GM21381 (cell line): ENCODE measurements around the gene LARP1.
"Not testable (repeated sequence)": the region's sequence is repeated elsewhere in the genome, so short reads cannot be mapped to it uniquely, and the experiment has no call there.

ENCODE experiments used
- ATAC-seq: cut with Tn5 transposase; IDR thresholded peaks from one replicate; pipeline ENCODE4 v1.9.1; 2021; ENCODE audit warnings: mild to moderate bottlenecking, moderate library complexity; ENCODE audit not compliant: unreplicated experiment

Gene LARP1

DNA sequence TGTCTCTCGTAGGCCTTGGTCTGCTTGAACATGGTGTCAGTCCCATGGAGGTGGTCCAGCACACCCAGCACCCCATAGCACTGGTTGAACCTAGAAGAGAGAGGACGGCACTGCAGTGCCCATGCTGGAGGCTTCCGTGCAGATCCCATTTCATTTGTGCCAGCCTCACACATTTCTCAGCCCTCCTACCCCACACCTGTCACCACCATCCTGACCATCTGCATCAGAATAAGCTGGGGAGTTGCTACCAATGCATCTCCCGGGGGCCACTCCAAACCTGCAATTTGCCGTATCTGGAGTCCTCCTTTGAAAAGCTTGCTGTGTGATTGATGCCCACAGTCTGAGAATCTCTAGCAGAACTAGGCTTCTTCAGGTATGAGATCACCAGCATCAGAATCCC, 65.2 kb downstream of the LARP1 start:
- ATAC-seq = no peak

DNA sequence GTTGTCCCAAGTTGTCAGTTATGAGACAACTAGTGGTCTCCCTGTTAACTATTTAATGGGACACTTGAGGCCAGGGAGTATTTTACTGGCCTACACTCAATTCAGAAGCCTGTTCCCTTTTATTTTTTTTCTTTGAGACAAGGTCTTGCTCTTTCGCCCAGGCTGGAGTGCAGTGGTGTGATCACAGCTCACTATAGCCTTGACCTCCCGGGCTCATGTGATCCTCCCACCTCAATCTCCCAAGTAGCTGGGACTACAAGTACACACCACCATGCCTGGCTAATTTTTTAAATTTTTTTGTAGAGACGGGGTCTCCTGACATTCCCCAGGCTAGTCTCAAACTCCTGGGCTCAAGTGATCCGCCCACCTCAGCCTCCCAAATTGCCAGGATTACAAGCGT, 67.7 kb downstream of the LARP1 start:
- ATAC-seq = not testable (repeated sequence)

DNA sequence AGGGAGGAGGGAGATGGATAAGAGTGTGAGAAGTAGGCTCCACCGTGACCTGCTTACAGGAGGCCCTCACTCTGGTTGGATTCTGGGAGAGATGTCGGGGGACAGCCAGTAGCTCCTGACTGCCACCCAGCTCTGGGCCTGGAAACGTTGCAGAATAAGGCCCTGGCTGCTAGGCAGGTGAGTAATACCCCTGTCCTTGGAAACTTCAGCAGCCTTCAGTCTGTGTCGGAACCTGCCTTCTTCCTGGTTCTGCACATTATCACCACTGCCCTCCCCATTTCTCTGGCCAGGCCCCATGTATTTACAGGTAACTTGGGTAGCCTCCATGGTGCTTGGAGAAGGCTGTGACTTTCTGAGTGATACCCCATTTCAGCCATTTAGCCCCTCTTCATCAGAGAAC, 68.4 kb downstream of the LARP1 start:
- ATAC-seq = no peak

DNA sequence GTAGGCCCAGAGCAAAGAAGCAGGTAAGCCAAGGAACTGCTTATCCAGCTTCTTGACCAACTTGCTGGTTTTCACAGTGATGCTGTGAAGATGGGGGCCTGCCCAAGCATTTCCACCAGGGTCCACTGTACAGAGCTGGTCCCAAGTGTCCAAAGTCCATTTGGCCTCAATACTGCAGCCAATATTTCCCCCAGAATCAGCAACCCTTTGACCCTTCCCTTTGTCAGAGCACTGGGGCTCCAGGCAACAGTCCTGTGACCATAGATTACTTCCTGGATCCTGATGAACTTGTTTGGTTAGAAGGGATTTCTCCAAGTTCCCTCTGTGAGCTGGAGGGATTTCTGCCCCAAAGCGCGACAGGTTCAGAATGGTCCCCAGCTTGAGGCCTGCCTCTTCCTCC, 68.9 kb downstream of the LARP1 start:
- no peak for ATAC-seq

DNA sequence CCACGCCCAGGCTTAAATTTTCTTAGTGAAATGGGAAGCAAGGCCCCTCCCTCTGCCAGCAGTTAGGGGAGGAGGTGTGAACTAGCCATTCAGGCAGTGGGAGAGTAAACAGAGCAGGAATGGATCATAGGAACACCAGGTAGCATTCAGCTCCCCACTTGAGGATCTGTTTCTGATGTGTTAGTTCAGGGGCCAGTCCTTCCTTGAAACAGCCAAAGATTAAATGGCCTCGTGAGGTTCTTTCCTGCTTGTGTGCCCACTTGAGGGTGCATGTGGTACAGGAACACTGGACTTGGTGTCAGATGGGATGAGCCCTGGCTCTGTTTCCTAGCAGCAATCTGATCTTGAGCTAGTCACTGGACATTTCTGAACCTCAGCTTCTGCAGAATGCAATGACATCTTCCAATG, 74.0 kb downstream of the LARP1 start:
- ATAC-seq = no peak

DNA sequence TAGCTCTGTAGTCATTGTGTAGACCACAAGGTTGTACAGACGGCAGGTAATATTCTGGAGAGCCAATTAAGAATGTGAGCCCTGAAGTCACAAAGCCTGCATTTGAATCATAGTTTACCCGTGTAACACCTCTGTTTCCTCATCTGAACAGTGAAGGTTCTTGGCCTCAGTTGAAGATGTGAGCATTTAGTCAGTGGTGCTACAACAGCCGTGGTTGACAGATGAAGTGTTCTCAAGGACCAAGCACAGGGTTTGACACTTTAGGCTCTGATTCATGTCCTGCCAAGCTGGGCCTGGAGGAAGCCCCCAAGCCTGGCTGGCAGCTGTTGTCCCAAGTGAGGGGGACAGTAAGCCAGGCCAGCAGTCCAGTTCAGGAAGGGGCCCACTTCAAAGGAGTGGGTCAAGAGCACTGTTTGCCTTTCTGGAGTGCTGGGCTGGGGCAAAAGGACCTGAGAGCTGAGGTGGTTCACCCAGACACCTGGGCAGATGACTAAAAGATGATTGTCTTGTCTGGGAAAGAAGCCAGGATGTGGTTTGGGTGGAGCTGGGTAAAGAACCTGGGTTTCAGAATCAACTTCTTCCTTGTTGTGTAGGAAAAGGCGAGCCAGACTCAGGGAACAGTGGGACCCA, 74.5 kb downstream of the LARP1 start:
- no peak for ATAC-seq

DNA sequence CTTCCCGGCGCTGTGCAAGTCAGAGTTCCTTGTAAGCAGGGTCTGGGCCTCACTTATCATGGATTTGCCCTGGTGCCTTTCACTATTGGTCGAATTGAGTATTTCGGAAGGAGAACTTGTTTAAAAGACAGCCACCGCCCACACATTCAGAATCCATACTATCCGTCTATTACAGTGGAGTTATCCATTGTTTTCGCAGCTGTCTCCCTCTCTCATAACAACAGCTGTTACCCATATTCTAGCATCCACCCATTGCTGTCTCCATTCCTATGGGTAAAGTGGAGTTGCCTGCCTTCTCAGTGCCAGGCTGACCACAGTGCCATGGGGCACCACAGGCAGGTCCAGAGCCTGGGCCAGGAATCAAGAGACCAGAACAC, 75.0 kb downstream of the LARP1 start:
- ATAC-seq = no peak

DNA sequence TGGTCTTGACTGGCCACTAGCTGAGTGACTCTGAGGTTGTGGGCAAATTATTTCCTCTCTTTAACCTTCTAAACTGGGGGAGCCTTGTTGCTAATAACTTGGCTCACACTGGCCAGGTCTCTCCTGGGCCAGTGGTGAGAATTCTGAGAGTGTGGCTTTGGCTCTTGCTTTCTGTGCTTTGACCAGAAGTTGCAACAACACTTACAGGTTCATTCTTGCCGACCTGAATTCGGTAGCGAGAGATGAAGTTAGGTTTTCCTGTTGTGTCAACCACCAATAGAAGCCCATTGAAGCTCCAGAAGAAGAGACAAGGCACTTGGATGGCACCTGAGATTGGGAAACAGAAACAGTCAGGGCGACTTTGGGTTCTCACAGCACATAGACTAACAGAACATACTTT, 75.4 kb downstream of the LARP1 start:
- no peak for ATAC-seq

DNA sequence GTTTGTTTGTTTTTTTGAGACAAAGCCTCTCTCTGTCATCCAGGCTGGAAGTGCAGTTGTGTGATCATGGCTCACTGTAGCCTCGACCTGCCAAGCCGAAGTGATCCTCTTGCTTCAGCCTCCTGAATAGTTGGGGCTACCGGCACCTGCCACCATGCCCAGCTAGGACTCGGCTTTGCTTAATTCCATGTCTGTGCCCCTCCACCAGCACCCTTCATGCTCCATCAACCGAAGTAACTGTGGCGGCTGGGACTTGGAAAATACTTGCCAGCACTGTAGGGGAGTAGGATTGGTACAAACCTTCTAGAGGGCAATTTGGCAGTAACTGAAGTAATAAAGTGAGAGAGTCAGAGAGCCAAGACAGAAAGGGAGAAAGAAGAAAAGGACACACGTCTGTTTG, 76.3 kb downstream of the LARP1 start:
- no peak for ATAC-seq

DNA sequence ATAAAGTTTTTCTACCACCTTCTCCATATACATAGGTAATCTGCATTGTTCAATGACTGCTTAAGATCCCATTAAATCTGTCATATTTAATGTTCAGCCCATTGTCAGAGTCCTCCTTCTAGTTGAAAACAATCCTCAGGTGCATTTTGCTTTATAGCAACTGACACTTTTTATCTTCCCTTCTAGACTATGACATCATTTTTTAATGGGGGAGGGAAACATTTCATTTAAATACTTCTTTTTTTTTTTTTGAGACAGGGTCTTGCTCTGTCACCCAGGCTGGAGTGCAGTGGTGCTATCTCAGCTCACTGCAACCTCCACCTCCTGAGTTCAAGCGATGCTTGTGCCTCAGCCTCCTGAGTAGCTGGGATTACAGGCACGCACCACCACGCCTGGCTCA, 77.6 kb downstream of the LARP1 start:
- ATAC-seq = not testable (repeated sequence)

DNA sequence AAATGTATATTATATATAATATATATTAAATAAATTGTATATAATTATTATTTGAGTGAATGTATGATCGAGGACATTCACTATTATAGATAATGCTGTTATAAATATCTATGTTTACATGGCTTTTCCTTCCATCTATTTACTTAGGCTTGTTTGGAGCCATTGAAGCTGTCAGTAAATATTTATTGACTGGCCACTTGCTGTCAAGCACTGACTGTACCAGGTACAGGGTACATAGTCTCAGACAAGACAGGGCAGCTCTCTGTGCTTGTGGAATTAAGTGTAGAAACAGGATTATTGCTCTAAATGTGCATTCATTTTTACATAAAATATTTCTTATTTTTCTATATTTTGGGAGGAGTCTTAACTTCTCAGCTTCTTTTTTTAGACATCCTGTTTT, 78.9 kb downstream of the LARP1 start:
- ATAC-seq = no peak

DNA sequence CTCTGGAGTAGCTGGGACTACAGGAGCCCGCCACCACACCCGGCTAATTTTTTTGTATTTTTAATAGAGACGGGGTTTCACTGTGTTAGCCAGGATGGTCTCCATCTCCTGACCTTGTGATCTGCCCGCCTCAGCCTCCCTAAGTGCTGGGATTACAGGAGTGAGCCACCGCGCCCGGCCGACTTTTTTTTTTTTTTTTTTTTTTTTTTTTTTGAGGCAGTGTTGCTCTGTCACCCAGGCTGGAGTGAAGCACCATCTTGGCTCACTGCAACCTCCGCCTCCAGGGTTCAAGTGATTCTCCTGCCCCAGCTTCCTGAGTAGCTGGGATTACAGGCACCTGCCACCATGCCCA, 80.5 kb downstream of the LARP1 start:
- ATAC-seq = not testable (repeated sequence)

DNA sequence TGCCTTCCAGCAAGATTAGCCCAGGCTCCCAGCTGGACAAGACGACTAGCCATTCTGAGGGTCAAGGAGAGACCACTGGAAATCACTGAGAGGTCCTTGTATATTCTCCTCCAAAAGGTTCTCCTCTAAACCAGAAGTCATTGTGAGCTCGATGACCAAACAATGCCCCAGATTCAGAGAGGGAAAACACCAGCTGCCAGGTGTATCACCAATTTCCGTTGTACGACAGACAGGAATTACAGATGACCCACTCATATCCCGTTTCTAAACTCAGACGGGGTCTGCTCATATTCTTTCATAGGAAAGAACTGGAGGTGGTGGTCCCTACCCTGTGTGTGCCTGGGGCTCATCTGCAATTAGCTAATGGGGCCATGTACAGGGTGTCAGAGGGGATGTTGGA, 81.0 kb downstream of the LARP1 start:
- ATAC-seq = no peak

DNA sequence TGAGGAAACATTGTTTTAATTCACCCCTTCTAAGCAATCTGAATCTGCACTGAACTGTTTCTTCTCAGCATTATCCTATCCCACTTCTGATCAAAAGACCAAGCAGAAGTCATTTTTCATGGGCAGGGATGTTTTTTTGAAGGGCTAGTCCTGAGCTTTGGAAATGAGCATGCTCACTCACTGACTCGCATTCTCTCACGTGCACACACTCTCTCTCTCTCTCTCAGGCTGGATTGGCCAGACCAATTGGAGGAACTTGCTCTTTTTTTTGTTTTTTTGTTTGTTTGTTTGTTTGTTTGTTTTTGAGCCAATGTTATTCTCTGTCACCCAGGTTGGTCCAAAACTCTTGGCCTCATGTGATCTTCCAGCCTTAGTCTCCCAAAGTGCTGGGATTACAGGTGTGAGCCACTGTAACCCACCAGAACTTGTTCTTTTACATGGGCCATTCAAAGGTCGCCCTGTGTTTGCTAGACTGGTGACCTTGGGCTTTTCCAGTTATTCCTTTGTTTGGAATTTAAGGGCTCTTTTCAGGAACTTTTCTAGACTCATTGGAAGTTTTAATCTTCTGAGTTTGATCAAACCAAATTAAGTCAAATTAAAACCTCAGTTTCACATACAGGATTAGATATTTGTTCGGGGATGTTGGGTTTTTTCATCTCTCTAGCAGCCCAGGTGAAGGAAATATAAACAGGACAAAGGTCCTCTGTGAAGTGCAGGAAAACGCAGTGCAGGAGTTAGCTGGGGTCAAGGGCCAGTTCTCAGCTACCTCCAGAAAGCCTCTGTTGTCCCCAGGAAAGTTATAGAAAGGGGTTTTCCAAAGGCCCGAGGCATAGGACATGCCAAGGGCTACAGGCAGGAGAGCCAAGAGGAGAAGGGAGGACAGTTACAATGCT, 82.1 kb downstream of the LARP1 start:
- ATAC-seq = no peak

DNA sequence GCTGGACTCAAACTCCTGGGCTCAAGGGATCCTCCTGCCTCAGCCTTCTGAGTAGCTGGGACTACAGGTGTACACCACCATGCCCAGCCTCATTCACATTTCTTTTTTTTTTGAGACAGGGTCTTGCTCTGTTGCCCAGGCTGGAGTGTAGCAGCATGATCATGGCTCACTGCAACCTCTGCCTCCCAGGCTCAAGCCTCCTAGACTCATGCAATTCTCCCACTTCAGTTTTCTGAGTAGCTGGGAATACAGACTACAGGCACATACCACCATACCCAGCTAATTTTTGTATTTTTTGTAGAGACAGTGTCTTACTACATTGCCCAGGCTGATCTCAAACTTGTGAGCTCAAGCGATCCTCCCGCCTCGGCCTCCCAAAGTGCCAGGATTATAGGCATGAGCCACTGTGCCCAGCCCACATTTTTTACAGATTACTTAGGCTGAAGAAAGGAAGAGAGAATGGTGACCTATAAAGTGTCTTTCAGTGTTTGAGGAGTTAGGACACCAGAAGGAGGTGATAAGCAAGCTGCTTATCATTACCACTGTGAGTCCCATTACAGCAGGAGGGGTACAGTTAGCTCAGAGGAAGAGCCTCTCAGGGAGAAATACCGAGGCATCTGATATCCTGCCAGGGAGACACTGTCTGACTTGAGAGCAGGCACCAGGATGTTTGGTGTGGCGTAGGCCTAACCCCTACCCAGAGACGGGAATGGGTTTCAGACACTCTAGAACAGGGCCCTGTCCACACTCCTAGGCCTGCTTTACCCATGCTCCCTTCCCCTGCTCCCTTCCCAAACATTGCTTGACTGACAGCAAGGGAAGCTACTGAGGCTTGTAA, 85.5 kb downstream of the LARP1 start:
- no peak for ATAC-seq

DNA sequence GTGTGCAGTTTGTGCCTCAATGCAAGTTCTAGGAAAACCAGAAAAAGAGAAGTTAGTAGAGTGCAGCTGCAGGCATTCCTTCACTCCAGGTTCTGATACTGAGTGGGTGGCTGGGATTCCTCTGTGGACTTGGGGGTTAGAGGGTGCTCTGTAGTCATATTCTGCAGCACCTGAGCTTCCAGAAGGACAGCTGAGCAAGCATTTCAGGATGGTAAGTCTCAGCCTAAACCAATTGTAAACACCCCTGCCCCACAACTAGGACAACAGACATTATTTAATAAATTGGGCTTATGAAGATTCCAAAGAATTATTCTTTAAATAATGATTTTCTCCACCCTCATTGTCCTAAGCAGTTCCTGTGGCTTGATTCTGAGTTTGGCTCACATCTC, 86.1 kb downstream of the LARP1 start:
- ATAC-seq = no peak

DNA sequence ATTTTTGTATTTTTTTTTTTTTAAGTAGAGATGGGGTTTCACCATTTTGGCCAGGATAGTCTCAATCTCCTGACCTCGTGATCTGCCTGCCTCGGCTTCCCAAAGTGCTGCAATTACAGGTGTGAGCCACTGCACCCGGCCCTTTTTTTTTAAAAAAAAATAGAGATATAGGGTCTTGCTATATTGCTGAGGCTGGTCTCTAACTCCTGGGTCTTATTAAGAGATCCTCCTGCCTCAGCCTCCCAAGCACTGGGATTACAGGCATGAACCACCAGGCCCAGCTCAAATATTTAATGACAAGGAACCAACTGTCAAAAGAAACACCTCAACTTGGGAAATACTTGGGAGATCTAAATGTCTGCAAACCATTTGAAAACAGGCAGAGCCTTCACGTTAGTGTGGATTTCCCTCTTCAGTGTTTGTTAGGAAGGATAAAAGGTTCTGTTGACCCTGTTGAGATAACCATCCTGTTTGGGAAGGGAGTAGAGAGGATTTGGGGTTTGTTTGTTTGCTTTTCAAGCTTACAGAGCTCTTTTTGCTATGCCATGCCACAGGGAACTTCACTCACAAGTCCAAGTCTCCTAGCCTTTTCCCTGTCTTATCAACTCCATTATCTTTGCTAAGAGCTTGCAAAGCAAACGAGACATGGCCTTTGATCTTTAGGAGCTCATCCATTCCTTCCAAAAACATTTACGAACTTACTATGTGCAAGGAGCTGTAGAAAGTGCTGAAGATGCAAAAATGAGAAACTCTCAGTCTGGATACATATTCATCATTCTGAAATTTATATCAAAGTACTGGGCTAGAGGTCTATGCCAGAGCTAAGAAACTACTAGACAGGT, 87.7 kb downstream of the LARP1 start:
- ATAC-seq = no peak

DNA sequence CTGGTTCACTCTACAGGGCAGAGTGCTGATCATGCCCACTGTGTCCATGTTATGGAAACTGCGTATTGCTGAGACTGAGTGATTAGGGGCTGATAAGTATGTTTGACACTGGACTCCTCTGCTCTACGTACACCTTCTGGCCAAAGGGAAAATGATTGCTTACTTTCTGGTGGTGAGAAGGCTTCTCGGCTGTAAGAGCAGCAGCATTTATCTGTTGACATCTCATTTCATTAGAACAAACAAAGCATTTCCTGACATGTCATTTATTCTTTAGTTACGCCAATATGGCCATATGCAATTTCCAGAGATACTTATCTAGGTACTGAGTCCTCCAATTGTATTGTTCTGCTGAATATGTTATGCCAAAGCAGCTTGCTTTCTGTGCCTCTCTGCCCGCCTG, 89.6 kb downstream of the LARP1 start:
- ATAC-seq = no peak

DNA sequence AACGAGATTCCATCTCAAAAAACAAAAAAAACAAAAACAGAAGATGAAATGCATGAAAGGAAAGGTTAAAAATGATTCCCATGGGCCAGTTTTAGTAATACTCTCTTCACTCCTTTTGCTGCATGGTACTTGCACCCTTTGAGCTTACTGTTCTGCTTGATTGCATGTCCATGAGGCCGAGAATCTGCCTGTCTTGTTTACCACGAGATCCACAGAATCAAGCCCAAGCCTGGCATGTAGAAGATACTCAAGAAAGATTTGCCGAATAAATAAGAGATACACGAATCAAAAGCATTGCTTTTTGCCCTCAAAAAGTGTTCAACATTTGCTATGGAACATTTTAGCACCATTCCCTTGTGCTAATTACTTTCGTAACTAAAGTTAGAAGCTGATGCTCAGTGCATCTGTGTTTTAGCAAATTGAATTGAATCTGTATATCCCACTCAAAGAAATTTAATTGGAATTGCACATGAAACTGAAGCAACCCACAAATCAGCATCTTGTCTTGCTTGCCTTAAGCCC, 94.1 kb downstream of the LARP1 start:
- no peak for ATAC-seq

DNA sequence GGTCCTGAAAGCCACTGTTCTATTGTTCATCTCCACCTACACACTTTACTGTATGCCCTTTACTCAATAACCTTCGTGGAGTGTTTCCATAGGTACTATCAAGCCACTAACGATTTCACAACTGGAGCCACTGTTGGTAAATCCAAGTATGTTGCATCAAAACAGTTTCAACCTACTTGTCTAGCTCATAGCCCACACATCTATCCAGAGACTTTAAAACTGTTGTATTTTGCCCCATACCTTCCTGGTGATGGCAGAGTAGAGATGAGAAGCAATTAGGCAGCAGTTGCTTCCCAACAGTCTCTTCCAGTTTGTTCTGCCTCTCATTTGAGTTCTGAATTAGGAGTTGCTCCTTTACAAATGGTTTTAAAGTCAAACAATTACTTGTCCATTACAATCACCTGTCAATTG, 94.6 kb downstream of the LARP1 start:
- no peak for ATAC-seq
